ENCODE data around the gene BMP4.

DNA sequence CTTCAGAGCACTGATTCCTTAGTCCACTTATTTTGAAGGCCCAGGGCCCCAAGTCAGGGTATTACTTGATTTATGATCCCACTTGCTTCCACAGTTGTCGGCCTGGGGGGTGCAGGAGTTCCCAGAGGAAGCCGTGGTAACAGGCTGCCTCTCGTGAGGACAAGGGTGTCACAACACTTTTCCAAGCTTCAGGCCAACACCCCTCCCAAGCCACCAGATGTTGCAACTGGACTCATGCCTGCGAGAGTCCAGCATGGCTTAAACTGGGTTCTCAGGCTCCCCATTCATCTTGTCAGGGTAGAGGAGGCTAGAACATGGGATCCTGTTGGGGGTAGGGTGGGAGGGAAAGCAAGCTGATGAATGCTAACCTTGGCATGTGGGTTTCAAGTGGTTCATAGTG, 56.1 kb downstream of the BMP4 start:
- TF ChIP-seq, protein P1, sequence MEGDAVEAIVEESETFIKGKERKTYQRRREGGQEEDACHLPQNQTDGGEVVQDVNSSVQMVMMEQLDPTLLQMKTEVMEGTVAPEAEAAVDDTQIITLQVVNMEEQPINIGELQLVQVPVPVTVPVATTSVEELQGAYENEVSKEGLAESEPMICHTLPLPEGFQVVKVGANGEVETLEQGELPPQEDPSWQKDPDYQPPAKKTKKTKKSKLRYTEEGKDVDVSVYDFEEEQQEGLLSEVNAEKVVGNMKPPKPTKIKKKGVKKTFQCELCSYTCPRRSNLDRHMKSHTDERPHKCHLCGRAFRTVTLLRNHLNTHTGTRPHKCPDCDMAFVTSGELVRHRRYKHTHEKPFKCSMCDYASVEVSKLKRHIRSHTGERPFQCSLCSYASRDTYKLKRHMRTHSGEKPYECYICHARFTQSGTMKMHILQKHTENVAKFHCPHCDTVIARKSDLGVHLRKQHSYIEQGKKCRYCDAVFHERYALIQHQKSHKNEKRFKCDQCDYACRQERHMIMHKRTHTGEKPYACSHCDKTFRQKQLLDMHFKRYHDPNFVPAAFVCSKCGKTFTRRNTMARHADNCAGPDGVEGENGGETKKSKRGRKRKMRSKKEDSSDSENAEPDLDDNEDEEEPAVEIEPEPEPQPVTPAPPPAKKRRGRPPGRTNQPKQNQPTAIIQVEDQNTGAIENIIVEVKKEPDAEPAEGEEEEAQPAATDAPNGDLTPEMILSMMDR (IDR thresholded peaks at IDR 0.05): no peak
- TF ChIP-seq EZH2 (IDR thresholded peaks at IDR 0.05; ENCODE audit: borderline replicate concordance, insufficient read depth, low read depth, low read length, poor library complexity, severe bottlenecking): no peak
